IMR-90 (cell line): ENCODE results near the gene RAB11FIP4. TPM values are rescaled to one million over a fixed set of nuclear protein-coding genes. Genes with fewer than 3 reads are reported as not detected.

Source experiments
- ATAC-seq: fragments of 200-7000 bp; cut with Tn5 transposase; 2 replicates; pipeline ENCODE4 v1.9.1; 2020; ENCODE audit warnings: low read depth, mild to moderate bottlenecking, moderate library complexity
- BruUV-seq: library from RNA; stranded (reverse); fragments of 400-500 nt; replicated peaks from 2 replicates; lab custom pipeline; 2021; lab: Mats Ljungman, UMichigan
- CTCF ChIA-PET: fragments of 300-600 bp; formaldehyde crosslinking; extraction: SDS; loops from one replicate; lab custom pipeline; 2021; ENCODE audit warnings: antibody characterized with exemption; lab: Yijun Ruan, JAX
- POLR2A ChIA-PET: fragments of 300-600 bp; sonication (Branson Sonifier 250); formaldehyde crosslinking; loops from one replicate; lab custom pipeline; 2022; ENCODE audit warnings: antibody characterized with exemption; ENCODE audit not compliant: unreplicated experiment; lab: Charles Lee
- DNase-seq: peaks from one replicate; pipeline ENCODE4 v3.0.0; 2013
- H2AFZ ChIP-seq: replicated peaks from 2 replicates; pipeline ENCODE3; 2013; ENCODE audit warnings: low read length, mild to moderate bottlenecking; ENCODE audit not compliant: poor library complexity
- H2AK5ac ChIP-seq: 2 replicates; pipeline ENCODE4 v1.6.1; 2013; ENCODE audit warnings: low read depth, low read length, inconsistent platforms
- H2AK9ac ChIP-seq: replicated peaks from 2 replicates; pipeline ENCODE3; 2013; ENCODE audit warnings: mild to moderate bottlenecking, low read depth, low read length, moderate library complexity; ENCODE audit not compliant: poor library complexity
- H2BK120ac ChIP-seq: 2 replicates; pipeline ENCODE4 v1.6.1; 2013; ENCODE audit warnings: low read depth, low read length, inconsistent platforms
- H2BK15ac ChIP-seq: 3 replicates; pipeline ENCODE4 v1.6.1; 2013; ENCODE audit warnings: low read depth, low read length, inconsistent platforms
- H2BK20ac ChIP-seq: 2 replicates; pipeline ENCODE4 v1.6.1; 2013; ENCODE audit warnings: low read depth, mild to moderate bottlenecking, inconsistent platforms, low read length, moderate library complexity
- H2BK5ac ChIP-seq: 2 replicates; pipeline ENCODE4 v1.6.1; 2013; ENCODE audit warnings: mild to moderate bottlenecking, low read depth, low read length, inconsistent platforms; ENCODE audit not compliant: poor library complexity, severe bottlenecking
- H3K14ac ChIP-seq: replicated peaks from 2 replicates; pipeline ENCODE4 v1.6.1; 2013; ENCODE audit warnings: low read depth, low read length, inconsistent platforms
- H3K18ac ChIP-seq: 2 replicates; pipeline ENCODE4 v1.6.1; 2013; ENCODE audit warnings: low read depth, low read length, control low read depth
- H3K23ac ChIP-seq: 2 replicates; pipeline ENCODE4 v1.6.1; 2013; ENCODE audit warnings: low read depth, low read length, inconsistent platforms
- H3K27ac ChIP-seq: 2 replicates; pipeline ENCODE4 v1.5.1; 2013; ENCODE audit warnings: mild to moderate bottlenecking, control low read depth, low read length; ENCODE audit not compliant: insufficient read depth
- H3K27me3 ChIP-seq: 2 replicates; pipeline ENCODE4 v1.6.1; 2013; ENCODE audit warnings: low read length; ENCODE audit not compliant: control insufficient read depth, insufficient read depth
- H3K36me3 ChIP-seq: 2 replicates; pipeline ENCODE4 v1.6.1; 2013; ENCODE audit warnings: low read length, mixed read lengths; ENCODE audit not compliant: control insufficient read depth, insufficient read depth
- H3K4ac ChIP-seq: 2 replicates; pipeline ENCODE4 v1.6.1; 2013; ENCODE audit warnings: low read depth, low read length, inconsistent platforms
- H3K4me1 ChIP-seq: 2 replicates; pipeline ENCODE4 v1.6.1; 2013; ENCODE audit warnings: low read length, mixed read lengths; ENCODE audit not compliant: control insufficient read depth, insufficient read depth
- H3K4me2 ChIP-seq: 2 replicates; pipeline ENCODE4 v1.6.1; 2013; ENCODE audit warnings: low read depth, mild to moderate bottlenecking, control low read depth, low read length, moderate library complexity
- H3K4me3 ChIP-seq: 2 replicates; pipeline ENCODE4 v1.5.1; 2013; ENCODE audit warnings: low read depth, mild to moderate bottlenecking, control low read depth, low read length, moderate library complexity; ENCODE audit not compliant: insufficient read depth
- H3K56ac ChIP-seq: 2 replicates; pipeline ENCODE4 v1.6.1; 2013; ENCODE audit warnings: low read length, inconsistent platforms; ENCODE audit not compliant: insufficient read depth; ENCODE audit errors: extremely low read depth
- H3K79me1 ChIP-seq, 2 experiments: 2 replicates each; pipeline ENCODE4 v1.6.1; 2013; ENCODE audit warnings: low read length in 2 of 2, inconsistent platforms in 1 of 2, low read depth in 1 of 2
- H3K9ac ChIP-seq: 2 replicates; pipeline ENCODE4 v1.6.1; 2013; ENCODE audit warnings: low read depth, low read length, control low read depth
- H3K9me1 ChIP-seq: 2 replicates; pipeline ENCODE4 v1.6.1; 2013; ENCODE audit warnings: low read length, inconsistent platforms; ENCODE audit not compliant: insufficient read depth
- H3K9me3 ChIP-seq: 2 replicates; pipeline ENCODE4 v1.6.1; 2013; ENCODE audit warnings: low read length; ENCODE audit not compliant: control insufficient read depth, insufficient read depth
- H4K20me1 ChIP-seq: 2 replicates; pipeline ENCODE4 v1.6.1; 2013; ENCODE audit warnings: low read length, inconsistent platforms; ENCODE audit not compliant: insufficient read depth
- H4K5ac ChIP-seq: 2 replicates; pipeline ENCODE4 v1.6.1; 2013; ENCODE audit warnings: mild to moderate bottlenecking, low read depth, low read length, control low read depth
- H4K8ac ChIP-seq, 2 experiments: 2 replicates each; pipeline ENCODE4 v1.6.1; 2013; ENCODE audit warnings: low read depth in 2 of 2, low read length in 2 of 2, control low read depth in 1 of 2, inconsistent platforms in 1 of 2
- H4K91ac ChIP-seq: 2 replicates; pipeline ENCODE4 v1.6.1; 2013; ENCODE audit warnings: low read depth, low read length, inconsistent platforms; ENCODE audit not compliant: insufficient read depth
- BHLHE40 ChIP-seq: fragments of 150-350 bp; IDR thresholded peaks from 2 replicates; pipeline ENCODE4 v1.6.1; 2016; ENCODE audit warnings: mild to moderate bottlenecking, low read depth, low read length
- CEBPB ChIP-seq: IDR thresholded peaks from 2 replicates; pipeline ENCODE4 v1.6.1; 2012; ENCODE audit warnings: low read depth, low read length, improper control_type of control experiment
- CHD1 ChIP-seq: IDR thresholded peaks from 2 replicates; pipeline ENCODE4 v1.6.1; 2012; ENCODE audit warnings: low read depth, low read length, improper control_type of control experiment
- ELK1 ChIP-seq: fragments of 150-350 bp; IDR thresholded peaks from 2 replicates; pipeline ENCODE4 v1.6.1; 2016; ENCODE audit warnings: low read depth, mild to moderate bottlenecking, low read length, moderate library complexity, borderline replicate concordance
- FOS ChIP-seq: fragments of 150-350 bp; IDR thresholded peaks from 2 replicates; pipeline ENCODE4 v1.6.1; 2016; ENCODE audit warnings: low read depth, low read length
- MAFK ChIP-seq: IDR thresholded peaks from 2 replicates; pipeline ENCODE4 v1.6.1; 2012; ENCODE audit warnings: low read depth, low read length, improper control_type of control experiment
- MAZ ChIP-seq: IDR thresholded peaks from 2 replicates; pipeline ENCODE4 v1.6.1; 2012; ENCODE audit warnings: low read depth, mild to moderate bottlenecking, low read length, improper control_type of control experiment, moderate library complexity, borderline replicate concordance
- MXI1 ChIP-seq: IDR thresholded peaks from 2 replicates; pipeline ENCODE4 v1.6.1; 2012; ENCODE audit warnings: low read depth, mild to moderate bottlenecking, low read length, moderate library complexity, borderline replicate concordance
- POLR2A ChIP-seq: IDR thresholded peaks from 2 replicates; pipeline ENCODE4 v1.6.1; 2012; ENCODE audit warnings: mild to moderate bottlenecking, low read depth, low read length
- RAD21 ChIP-seq: IDR thresholded peaks from 2 replicates; pipeline ENCODE4 v1.6.1; 2012; ENCODE audit warnings: low read length, improper control_type of control experiment
- RCOR1 ChIP-seq: IDR thresholded peaks from 2 replicates; pipeline ENCODE4 v1.6.1; 2012; ENCODE audit warnings: mild to moderate bottlenecking, low read length, improper control_type of control experiment; ENCODE audit not compliant: insufficient replicate concordance
- RFX5 ChIP-seq: IDR thresholded peaks from 2 replicates; pipeline ENCODE4 v1.8.0; 2012; ENCODE audit warnings: low read depth, mild to moderate bottlenecking, low read length, moderate library complexity
- SMC3 ChIP-seq: fragments of 150-350 bp; IDR thresholded peaks from 2 replicates; pipeline ENCODE4 v1.6.1; 2016; ENCODE audit warnings: low read depth, mild to moderate bottlenecking, antibody characterized with exemption, low read length, moderate library complexity
- WGBS, 2 experiments: methylation state at CpG; one replicate each; pipeline versions ENCODE4 v1.1.5 to v1.1.7; 2013; ENCODE audit warnings: missing lambda C conversion rate in 2 of 2; ENCODE audit not compliant: insufficient read length in 1 of 2; ENCODE audit errors: extremely low coverage in 2 of 2; 5-methylcytosine and 5-hydroxymethylcytosine counted together
- dilution Hi-C: fragments of 300-500 bp; cut with HindIII; formaldehyde crosslinking; loops from one replicate; pipeline ENCODE4 v1.14.3; 2018; ENCODE audit warnings: low sequenced_read_pairs; ENCODE audit not compliant: unreplicated experiment
- in situ Hi-C: fragments of 300-500 bp; cut with MboI; formaldehyde crosslinking; loops from 3 replicates; pipeline ENCODE4 v1.14.3; 2019; ENCODE audit warnings: low sequenced_read_pairs, inconsistent platforms, mixed read lengths
- intact Hi-C: fragments of 100-400 bp; cut with micrococcal nuclease; formaldehyde crosslinking; loops from 2 replicates; pipeline ENCODE4 v1.10.0; 2022
- polyA plus RNA-seq, 3 experiments: library from polyadenylated mRNA; depleted of rRNA; stranded (reverse); fragments of >200 nt; gene quantifications; 2 replicates each; pipeline ENCODE4 v1.2.3, GENCODE V29; 2012; ENCODE audit warnings: low replicate concordance in 1 of 3
- total RNA-seq: library from RNA; depleted of rRNA; stranded (reverse); fragments of >200 nt; gene quantifications from 2 replicates; pipeline ENCODE4 v1.2.3, GENCODE V29; 2012
- TF ChIP-seq, protein P1 (sequence below): fragments of 150-350 bp; IDR thresholded peaks from 2 replicates; pipeline ENCODE4 v1.6.1; 2017; ENCODE audit warnings: mild to moderate bottlenecking, antibody characterized with exemption, low read length, low read depth
- TF ChIP-seq, protein P2 (sequence below): conservative IDR thresholded peaks from 2 replicates; pipeline ENCODE4 v1.5.1; 2012; ENCODE audit warnings: mild to moderate bottlenecking, low read depth, low read length, improper control_type of control experiment

RAB11FIP4 gene
- total and polyA plus RNA-seq, 2 of the 4 experiments (the other 2 are of a cell fraction) = 0.68 to 1.1 TPM

DNA sequence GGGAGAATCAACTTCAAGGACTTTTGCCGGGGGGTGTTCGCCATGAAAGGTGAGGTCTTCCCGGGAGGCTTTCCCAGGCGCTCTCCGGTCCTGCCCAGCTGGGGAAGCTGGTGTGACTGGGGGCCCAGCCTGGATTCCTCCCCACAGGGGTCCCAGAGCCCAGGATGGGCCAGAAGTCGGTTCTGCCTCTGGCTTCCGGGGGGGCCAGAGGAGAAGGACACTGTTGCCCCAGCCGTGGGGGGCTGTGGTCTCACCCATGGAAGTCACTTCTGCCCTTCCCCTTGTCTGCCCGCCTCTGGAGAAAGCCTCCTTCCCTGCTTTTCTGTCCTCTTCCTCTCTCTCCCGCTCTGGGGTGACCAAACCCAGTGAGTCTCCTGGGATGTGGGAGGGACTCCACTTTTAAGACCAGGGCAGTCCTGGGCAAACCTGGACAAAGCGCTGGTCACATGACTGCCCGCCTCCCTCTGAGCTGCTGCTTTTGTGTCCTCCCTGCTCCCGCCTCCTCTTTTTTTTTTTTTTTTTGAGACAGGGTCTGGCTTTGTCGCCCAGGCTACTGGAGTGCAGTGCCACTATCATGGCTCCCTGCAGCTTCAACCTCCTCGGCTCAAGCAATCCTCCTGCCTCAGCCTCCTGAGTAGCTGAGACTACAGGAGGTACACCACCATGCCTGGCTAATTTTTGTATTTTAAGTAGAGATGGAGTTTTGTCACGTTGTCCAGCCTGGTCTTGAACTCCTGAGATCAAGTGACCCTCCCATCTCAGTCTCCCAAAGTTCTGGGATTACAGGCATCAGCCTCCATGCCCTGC is 40.6 kb downstream of the RAB11FIP4 start:
- Histone ChIP-seq H4K20me1 (no peaks in the 10 kb centered on the region), H2AK5ac (no peak overlapping the region), H3K14ac (no peak overlapping the region), H3K9ac (no peak overlapping the region), H2AFZ (no peak overlapping the region), H3K27ac (no peak overlapping the region), H4K91ac (no peak overlapping the region), H3K18ac (no peak overlapping the region), H4K5ac (no peak overlapping the region), H3K9me3 (no peaks in the 10 kb centered on the region; the same call in 1 of the 2 replicates), H3K4ac (no peak overlapping the region), H3K23ac (no peak overlapping the region), H4K8ac (no peak overlapping the region), H3K27me3 (peaks cover 66% of the 10 kb centered on the region), H3K56ac (no peak overlapping the region), H2BK120ac (no peak overlapping the region), H3K4me3 (no peak overlapping the region), H3K4me2 (no peak overlapping the region), H3K36me3 (no peaks in the 10 kb centered on the region), H3K4me1 (no peaks in the 10 kb centered on the region), H2BK20ac (no peak overlapping the region), H2BK15ac (no peak overlapping the region), H2AK9ac (no peak overlapping the region), H2BK5ac (no peak overlapping the region), H3K79me1 (no peaks in the 10 kb centered on the region), H3K9me1 (no peaks in the 10 kb centered on the region)
- 77% methylated on average over 2 of the region's 16 CpGs; no CpG with 5 or more reads in 1 of the 2 experiments for WGBS, 2 experiments
- dilution Hi-C loops = no loop called here
- DNase-seq (no peak), ATAC-seq (no peak)
- no TSS peak for BruUV-seq
- in situ Hi-C loops = no loop called here
- ChIA-PET POLR2A (no interaction called here), CTCF (interaction anchor here (0.7 kb wide), 1 partner anchor 28 kb away, joined by 3 read pairs; no protein-coding TSS in a partner anchor)
- intact Hi-C loops = no loop called here
- no peak for TF ChIP-seq CHD1
- no peak for TF ChIP-seq BHLHE40
- TF ChIP-seq MXI1 = no peak
- TF ChIP-seq RCOR1 = no peak
- TF ChIP-seq RAD21 = no peak
- TF ChIP-seq, protein P1, sequence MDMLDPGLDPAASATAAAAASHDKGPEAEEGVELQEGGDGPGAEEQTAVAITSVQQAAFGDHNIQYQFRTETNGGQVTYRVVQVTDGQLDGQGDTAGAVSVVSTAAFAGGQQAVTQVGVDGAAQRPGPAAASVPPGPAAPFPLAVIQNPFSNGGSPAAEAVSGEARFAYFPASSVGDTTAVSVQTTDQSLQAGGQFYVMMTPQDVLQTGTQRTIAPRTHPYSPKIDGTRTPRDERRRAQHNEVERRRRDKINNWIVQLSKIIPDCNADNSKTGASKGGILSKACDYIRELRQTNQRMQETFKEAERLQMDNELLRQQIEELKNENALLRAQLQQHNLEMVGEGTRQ = no peak
- TF ChIP-seq, protein P2, sequence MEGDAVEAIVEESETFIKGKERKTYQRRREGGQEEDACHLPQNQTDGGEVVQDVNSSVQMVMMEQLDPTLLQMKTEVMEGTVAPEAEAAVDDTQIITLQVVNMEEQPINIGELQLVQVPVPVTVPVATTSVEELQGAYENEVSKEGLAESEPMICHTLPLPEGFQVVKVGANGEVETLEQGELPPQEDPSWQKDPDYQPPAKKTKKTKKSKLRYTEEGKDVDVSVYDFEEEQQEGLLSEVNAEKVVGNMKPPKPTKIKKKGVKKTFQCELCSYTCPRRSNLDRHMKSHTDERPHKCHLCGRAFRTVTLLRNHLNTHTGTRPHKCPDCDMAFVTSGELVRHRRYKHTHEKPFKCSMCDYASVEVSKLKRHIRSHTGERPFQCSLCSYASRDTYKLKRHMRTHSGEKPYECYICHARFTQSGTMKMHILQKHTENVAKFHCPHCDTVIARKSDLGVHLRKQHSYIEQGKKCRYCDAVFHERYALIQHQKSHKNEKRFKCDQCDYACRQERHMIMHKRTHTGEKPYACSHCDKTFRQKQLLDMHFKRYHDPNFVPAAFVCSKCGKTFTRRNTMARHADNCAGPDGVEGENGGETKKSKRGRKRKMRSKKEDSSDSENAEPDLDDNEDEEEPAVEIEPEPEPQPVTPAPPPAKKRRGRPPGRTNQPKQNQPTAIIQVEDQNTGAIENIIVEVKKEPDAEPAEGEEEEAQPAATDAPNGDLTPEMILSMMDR = no peak
- TF ChIP-seq ELK1 = no peak
- no peak for TF ChIP-seq POLR2A
- TF ChIP-seq MAFK = no peak
- TF ChIP-seq MAZ = no peak
- TF ChIP-seq RFX5 = no peak
- no peak for TF ChIP-seq CEBPB
- no peak for TF ChIP-seq SMC3
- TF ChIP-seq FOS = no peak
